T-helper 17 cell (primary cell): ENCODE results near the gene CCDC158. TPM values are rescaled to one million over a fixed set of nuclear protein-coding genes. Genes with fewer than 3 reads are reported as not detected.

ENCODE experiments used
- ATAC-seq: fragments of 150-1000 bp; cut with Tn5 transposase; 2 replicates; pipeline ENCODE4 v1.10.0; 2021; ENCODE audit warnings: mild to moderate bottlenecking, moderate library complexity
- DNase-seq, 3 donors: peaks; one replicate each; pipeline versions ENCODE4 v3.0.0 to v3.0.0-alpha.2; 2020 to 2021
- H3K9me3 ChIP-seq: one replicate; pipeline ENCODE4 v1.7.0; 2013; ENCODE audit warnings: low read length, mild to moderate bottlenecking; ENCODE audit not compliant: control insufficient read depth, poor library complexity, severe bottlenecking
- H3K27ac Mint-ChIP-seq: one replicate; pipeline ENCODE4 v1.8.0; 2022; ENCODE audit warnings: mild to moderate bottlenecking, moderate library complexity, mixed read lengths
- H3K27me3 Mint-ChIP-seq: one replicate; pipeline ENCODE4 v1.8.0; 2022; ENCODE audit warnings: mixed read lengths
- H3K36me3 Mint-ChIP-seq: one replicate; pipeline ENCODE4 v1.8.0; 2022; ENCODE audit warnings: low read depth, mixed read lengths
- H3K4me1 Mint-ChIP-seq: one replicate; pipeline ENCODE4 v1.8.0; 2022; ENCODE audit warnings: mild to moderate bottlenecking, mixed read lengths
- H3K4me3 Mint-ChIP-seq: one replicate; pipeline ENCODE4 v1.8.0; 2022; ENCODE audit warnings: mild to moderate bottlenecking, moderate library complexity, mixed read lengths
- total RNA-seq, 4 donors: library from RNA in 2 of 4; stranded (reverse) in 2 of 4; gene quantifications; one replicate each; pipeline ENCODE4 v1.2.3 and lab custom pipeline; 2022 to 2026

CCDC158 gene
- total RNA-seq, 2 donors from 2014 or later = not detected

DNA sequence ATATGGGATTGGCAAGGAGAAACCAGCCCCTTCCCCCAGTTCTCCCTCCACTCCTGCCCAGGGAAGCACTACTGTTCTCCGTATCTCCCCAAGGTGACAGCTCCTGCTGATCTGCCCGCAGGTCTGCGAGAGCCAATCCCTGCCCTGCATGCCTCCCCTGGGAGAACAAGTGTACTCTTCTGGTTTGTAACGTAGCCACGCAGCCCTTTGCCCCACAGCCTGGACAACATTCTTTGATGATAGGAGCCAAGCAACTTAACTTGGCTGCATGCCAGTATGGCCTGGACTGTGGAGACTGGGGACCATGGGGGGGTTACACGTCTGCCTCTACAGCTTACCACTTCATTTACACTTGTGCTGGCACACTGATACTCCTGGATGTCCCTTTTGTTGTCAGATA lies 112.4 kb downstream of the CCDC158 start:
- Mint-ChIP-seq H3K27ac (no peak overlapping the region), H3K36me3 (peaks cover 3% of the 10 kb centered on the region), H3K27me3 (peaks cover 10% of the 10 kb centered on the region), H3K4me1 (peaks cover 24% of the 10 kb centered on the region), H3K4me3 (peak overlapping the region; percentile 47)
- H3K9me3 ChIP-seq = no peaks in the 10 kb centered on the region
- no peak for DNase-seq
- no peak for ATAC-seq

GRCh38 chr4:76307660-76308014 lies 113.3 kb downstream of the CCDC158 start:
- Mint-ChIP-seq H3K4me1 (peaks cover 28% of the 10 kb centered on the region), H3K36me3 (peaks cover 3% of the 10 kb centered on the region), H3K27me3 (peaks cover 10% of the 10 kb centered on the region), H3K4me3 (peak overlapping the region; percentile 96), H3K27ac (no peak overlapping the region)
- no peaks in the 10 kb centered on the region for H3K9me3 ChIP-seq
- ATAC-seq (no peak), DNase-seq (no peak)

GRCh38 chr4:76306882-76307659 lies 113.9 kb downstream of the CCDC158 start:
- H3K9me3 ChIP-seq = no peaks in the 10 kb centered on the region
- peak overlapping the region; percentile 96 for H3K4me3 Mint-ChIP-seq
- H3K27me3 Mint-ChIP-seq = peaks cover 10% of the 10 kb centered on the region
- H3K4me1 Mint-ChIP-seq = peaks cover 32% of the 10 kb centered on the region
- H3K36me3 Mint-ChIP-seq = peaks cover 3% of the 10 kb centered on the region
- ATAC-seq (peak; percentile 35), DNase-seq (peak in 1 of 3 donors; percentile 13)
- peak overlapping the region; percentile 2 for H3K27ac Mint-ChIP-seq

GRCh38 chr4:76305971-76306881 lies 114.7 kb downstream of the CCDC158 start, which contains the start of gene STBD1:
Gene STBD1, plus strand, starts transcription at chr4:76306733. Its CDS starts 37 bp downstream, at chr4:76306770.
- Mint-ChIP-seq H3K27ac (peak within 1 kb of the TSS; percentile 90), H3K36me3 (peaks cover 3% of the 10 kb centered on the region), H3K27me3 (peaks cover 10% of the 10 kb centered on the region), H3K4me3 (peak within 1 kb of the TSS; percentile 96), H3K4me1 (peaks cover 32% of the 10 kb centered on the region)
- DNase-seq (peak in 1 of 3 donors; percentile 16), ATAC-seq (peak; percentile 65)
- H3K9me3 ChIP-seq = no peaks in the 10 kb centered on the region

- Mint-ChIP-seq H3K4me3 (peak overlapping the region; percentile 96), H3K36me3 (peaks cover 3% of the 10 kb centered on the region), H3K27ac (peak overlapping the region; percentile 90), H3K4me1 (peaks cover 32% of the 10 kb centered on the region), H3K27me3 (peaks cover 10% of the 10 kb centered on the region)
- DNase-seq (no peak), ATAC-seq (peak; percentile 34)
- H3K9me3 ChIP-seq = no peaks in the 10 kb centered on the region
Measured at GRCh38 chr4:76305033-76305687, 115.8 kb downstream of the CCDC158 start.

- ATAC-seq = no peak
- peaks cover 5% of the 10 kb centered on the region for H3K36me3 Mint-ChIP-seq
- peaks cover 21% of the 10 kb centered on the region for H3K4me1 Mint-ChIP-seq
Measured at GRCh38 chr4:76302826-76303438, 118.0 kb downstream of the CCDC158 start.

DNA sequence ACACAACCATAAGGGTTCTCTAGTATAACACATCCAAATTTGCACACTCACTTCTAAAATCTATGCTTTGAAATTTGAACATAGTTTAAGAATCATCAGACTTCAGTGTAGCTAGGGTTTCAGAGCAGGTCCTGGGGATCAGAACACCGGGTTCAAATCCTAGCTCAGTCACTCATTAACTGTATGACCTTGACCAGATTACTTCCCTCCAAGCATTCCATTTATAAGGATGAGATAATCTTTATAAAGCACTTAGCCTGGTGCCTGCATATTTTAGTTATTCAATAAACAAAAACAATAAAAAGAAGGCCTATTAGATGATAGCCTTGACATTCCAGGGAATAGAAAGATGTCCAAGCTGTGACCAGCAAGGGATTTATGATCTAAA lies 119.2 kb downstream of the CCDC158 start:
- peaks cover 5% of the 10 kb centered on the region for H3K9me3 ChIP-seq
- ATAC-seq (no peak), DNase-seq (no peak)
- peaks cover 5% of the 10 kb centered on the region for H3K36me3 Mint-ChIP-seq
- peaks cover 5% of the 10 kb centered on the region for H3K27me3 Mint-ChIP-seq
- H3K27ac Mint-ChIP-seq = no peak overlapping the region
- peaks cover 21% of the 10 kb centered on the region for H3K4me1 Mint-ChIP-seq
- no peak overlapping the region for H3K4me3 Mint-ChIP-seq

More at GRCh38 chr4:76302826-76303438, 118.0 kb downstream of the CCDC158 start:
- Mint-ChIP-seq H3K27ac (no peak overlapping the region), H3K27me3 (peaks cover 5% of the 10 kb centered on the region), H3K4me3 (no peak overlapping the region)
- no peak for DNase-seq
- H3K9me3 ChIP-seq = no peaks in the 10 kb centered on the region

DNA sequence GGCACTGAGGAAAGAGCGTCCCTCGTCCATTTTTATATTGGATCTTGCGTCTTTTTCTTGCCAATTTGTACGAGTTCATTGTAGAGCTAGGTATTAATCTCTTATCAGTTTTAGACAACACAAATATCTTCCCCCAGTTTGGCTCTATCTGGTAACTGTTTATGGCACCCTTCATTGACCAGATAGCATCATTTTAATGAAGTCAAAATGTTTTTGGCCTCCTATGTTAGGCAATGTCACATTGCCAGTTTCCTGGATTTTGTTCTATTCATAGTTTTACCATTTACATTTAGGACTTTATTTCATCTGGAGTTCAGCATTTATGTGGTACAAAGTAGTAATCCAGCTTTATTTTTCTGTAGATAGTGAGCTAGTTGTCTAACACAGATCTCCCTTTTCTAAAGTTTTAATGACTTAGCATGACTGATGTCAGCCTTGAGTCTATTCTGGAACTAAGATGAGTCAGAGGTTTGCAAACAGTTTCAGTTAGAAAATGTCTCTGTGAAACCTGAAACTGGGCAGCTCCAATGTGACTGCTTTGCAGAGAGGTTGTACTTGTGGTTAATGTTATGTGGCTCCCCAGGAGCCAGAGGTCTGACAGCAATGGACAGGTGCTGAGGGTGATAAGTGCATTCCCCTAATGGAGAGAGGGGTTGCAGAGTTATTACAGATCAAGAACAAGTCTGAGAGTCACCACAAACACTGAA lies 119.7 kb downstream of the CCDC158 start:
- Mint-ChIP-seq H3K4me3 (no peak overlapping the region), H3K27ac (no peak overlapping the region), H3K36me3 (peaks cover 5% of the 10 kb centered on the region), H3K27me3 (peaks cover 5% of the 10 kb centered on the region), H3K4me1 (peaks cover 21% of the 10 kb centered on the region)
- no peak for ATAC-seq
- no peak for DNase-seq
- H3K9me3 ChIP-seq = peaks cover 5% of the 10 kb centered on the region

DNA sequence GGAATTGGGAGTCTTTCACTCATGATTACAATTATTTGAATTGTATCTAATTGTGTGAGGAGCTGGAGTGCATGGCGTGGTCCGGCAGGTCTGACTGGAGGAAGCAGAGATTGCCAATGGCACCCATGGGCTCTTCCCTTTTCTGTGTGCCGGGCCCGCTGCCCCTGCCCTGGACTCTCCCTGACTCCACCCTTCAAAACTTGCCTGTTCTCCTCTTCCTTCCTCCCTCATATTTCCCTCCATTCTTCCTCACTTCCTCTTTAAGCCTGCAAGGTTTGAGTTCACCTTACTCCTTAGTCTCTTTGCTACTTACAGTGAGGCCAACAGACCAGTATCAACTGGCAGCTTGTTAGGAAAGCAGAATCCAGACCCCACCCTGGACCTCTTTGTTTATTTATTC lies 120.9 kb downstream of the CCDC158 start:
- no peak for ATAC-seq
- H3K9me3 ChIP-seq = peaks cover 5% of the 10 kb centered on the region
- Mint-ChIP-seq H3K4me1 (peaks cover 15% of the 10 kb centered on the region), H3K27me3 (peaks cover 1% of the 10 kb centered on the region), H3K36me3 (peaks cover 5% of the 10 kb centered on the region), H3K27ac (no peak overlapping the region), H3K4me3 (no peak overlapping the region)
- no peak for DNase-seq

- no peak overlapping the region for H3K4me3 Mint-ChIP-seq
- no peak overlapping the region for H3K27ac Mint-ChIP-seq
- DNase-seq = no peak
- peaks cover 10% of the 10 kb centered on the region for H3K4me1 Mint-ChIP-seq
- peaks cover 5% of the 10 kb centered on the region for H3K9me3 ChIP-seq
- no peaks in the 10 kb centered on the region for H3K27me3 Mint-ChIP-seq
- ATAC-seq = no peak
- H3K36me3 Mint-ChIP-seq = peaks cover 2% of the 10 kb centered on the region
Measured at GRCh38 chr4:76298227-76298626, 122.7 kb downstream of the CCDC158 start.

DNA sequence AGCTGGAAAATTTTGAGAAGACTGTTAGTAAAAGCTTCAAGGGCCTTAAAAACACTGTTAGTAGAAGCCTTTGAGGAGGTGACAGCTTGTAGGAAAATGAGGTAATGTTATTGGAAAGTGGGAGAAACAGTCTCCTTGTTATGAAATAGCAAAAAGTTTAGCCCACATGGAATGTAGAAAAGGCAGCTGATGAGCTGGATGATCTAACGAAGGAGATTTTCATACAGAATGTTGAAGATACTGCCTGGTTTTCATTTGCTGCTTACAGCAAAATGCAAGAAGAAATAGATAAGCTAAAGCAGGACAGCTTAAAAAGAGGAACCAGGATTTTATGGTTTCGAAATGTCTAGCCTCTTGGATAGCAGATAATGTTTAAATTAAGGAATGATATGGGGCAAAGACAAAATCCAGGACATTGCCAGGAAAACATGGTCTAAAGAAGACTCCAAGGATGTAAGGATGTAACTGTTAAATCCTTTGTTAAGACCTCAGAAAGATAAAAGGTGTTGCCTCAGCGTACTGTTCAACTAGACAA lies 124.6 kb downstream of the CCDC158 start:
- no peak for DNase-seq
- H3K27me3 Mint-ChIP-seq = peaks cover 8% of the 10 kb centered on the region
- no peak for ATAC-seq
- H3K4me3 Mint-ChIP-seq = no peak overlapping the region
- no peak overlapping the region for H3K27ac Mint-ChIP-seq
- H3K36me3 Mint-ChIP-seq = peaks cover 2% of the 10 kb centered on the region
- peaks cover 2% of the 10 kb centered on the region for H3K4me1 Mint-ChIP-seq
- peaks cover 5% of the 10 kb centered on the region for H3K9me3 ChIP-seq

DNA sequence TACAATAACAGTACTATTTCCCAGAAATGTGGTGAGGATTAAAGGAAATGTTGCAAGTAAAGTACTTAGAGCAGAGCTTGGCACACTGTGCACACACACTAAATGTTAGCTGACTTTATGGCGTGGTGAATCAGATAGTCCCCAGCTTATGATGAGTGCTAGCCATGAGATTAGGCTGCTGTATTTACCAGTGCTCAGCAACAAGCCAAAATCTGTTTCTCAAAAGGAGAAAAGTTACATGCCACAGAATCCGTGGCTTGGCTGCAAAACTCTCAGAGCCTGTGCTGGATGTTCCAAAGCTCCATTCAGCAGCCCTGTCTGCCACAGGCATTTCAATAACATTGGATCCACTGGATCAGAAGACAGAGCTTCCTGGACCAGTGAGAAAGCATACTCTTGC lies 127.2 kb downstream of the CCDC158 start:
- H3K27me3 Mint-ChIP-seq = peaks cover 9% of the 10 kb centered on the region

More for the DNA sequence above, 127.2 kb downstream of the CCDC158 start:
- DNase-seq = no peak
- H3K27ac Mint-ChIP-seq = no peak overlapping the region
- no peak overlapping the region for H3K4me3 Mint-ChIP-seq
- H3K36me3 Mint-ChIP-seq = peaks cover 4% of the 10 kb centered on the region
- ATAC-seq = no peak
- H3K4me1 Mint-ChIP-seq = no peaks in the 10 kb centered on the region
- peaks cover 5% of the 10 kb centered on the region for H3K9me3 ChIP-seq
